ENCODE measurements around the gene FAM219A.
A peak's percentile ranks its signal among the peaks of the same experiment; 100 is the strongest.

GRCh38 chr9:34403554-34404380 lies 54.6 kb downstream of the FAM219A start:
- TF ChIP-seq POLR2A (IDR thresholded peaks at IDR 0.05), result no peak
- peak; percentile 35 for TF ChIP-seq POLR2AphosphoS5 (IDR thresholded peaks at IDR 0.05)
- peak; percentile 88 to 94 (median 90) for TF ChIP-seq CTCF (IDR thresholded peaks at IDR 0.05)

All from prostate gland (tissue), 2 donors.